ENCODE results near the gene TTC7B. TPM values are rescaled to one million over a fixed set of nuclear protein-coding genes. Genes with fewer than 3 reads are reported as not detected.

TTC7B gene
- total and polyA plus RNA-seq, 2 experiments from 2014 or later: 5.2 to 28.2 TPM

GRCh38 chr14:90551070-90551704 is 265.0 kb downstream of the TTC7B start:
- WGBS, 2 experiments (ENCODE audit: low coverage in 1 of 2, low lambda C conversion rate in 2 of 2, missing lambda C conversion rate in 2 of 2): 82 to 84% methylated on average over 6 of the region's 6 CpGs
- no peak for DNase-seq
- H4K20me1 ChIP-seq (ENCODE audit: insufficient read depth): no peaks in the 10 kb centered on the region; the same call in 1 of the 2 replicates
- H3K79me2 ChIP-seq (ENCODE audit: insufficient read depth): no peaks in the 10 kb centered on the region
- H3K4me2 ChIP-seq (ENCODE audit: unreplicated experiment): no peak overlapping the region
- H3F3A ChIP-seq (ENCODE audit: insufficient read depth): no peaks in the 10 kb centered on the region
- no peaks in the 10 kb centered on the region for H3K27me3 ChIP-seq (replicated peaks; ENCODE audit: insufficient read depth)
- no peak overlapping the region for H3K4me3 ChIP-seq
- H3K9ac ChIP-seq: no peak overlapping the region
- H3K9me2 ChIP-seq (ENCODE audit: insufficient read depth): no peaks in the 10 kb centered on the region
- no peaks in the 10 kb centered on the region for H3K9me3 ChIP-seq (ENCODE audit: low read depth)
- no peaks in the 10 kb centered on the region for H3K36me3 ChIP-seq (ENCODE audit: low read depth)
- H3K27ac ChIP-seq: no peak overlapping the region
- H2AFZ ChIP-seq: no peak overlapping the region
- no peaks in the 10 kb centered on the region for H3K4me1 ChIP-seq (ENCODE audit: insufficient read depth)
- in situ Hi-C loops (cut with MboI): no loop called here
- TF ChIP-seq EZH2 (IDR thresholded peaks at IDR 0.05; ENCODE audit: insufficient read depth, poor library complexity, severe bottlenecking) (no peak), EZH2phosphoT487 (IDR thresholded peaks at IDR 0.05; ENCODE audit: insufficient read depth, low read depth) (no peak)

GRCh38 chr14:90549794-90550641 is 266.2 kb downstream of the TTC7B start:
- H3K9ac ChIP-seq: no peak overlapping the region
- H3K4me2 ChIP-seq (ENCODE audit: unreplicated experiment): no peak overlapping the region
- no peaks in the 10 kb centered on the region for H3K79me2 ChIP-seq (ENCODE audit: insufficient read depth)
- H3K27me3 ChIP-seq (replicated peaks; ENCODE audit: insufficient read depth): no peaks in the 10 kb centered on the region
- no peaks in the 10 kb centered on the region for H3K4me1 ChIP-seq (ENCODE audit: insufficient read depth)
- 87 to 89% methylated on average over 10 of the region's 10 CpGs for WGBS, 2 experiments (ENCODE audit: low coverage in 1 of 2, low lambda C conversion rate in 2 of 2, missing lambda C conversion rate in 2 of 2)
- H3K9me2 ChIP-seq (ENCODE audit: insufficient read depth): no peaks in the 10 kb centered on the region
- in situ Hi-C loops (cut with MboI): no loop called here
- H4K20me1 ChIP-seq (ENCODE audit: insufficient read depth): no peaks in the 10 kb centered on the region; the same call in 1 of the 2 replicates
- H3K9me3 ChIP-seq (ENCODE audit: low read depth): no peaks in the 10 kb centered on the region
- DNase-seq: no peak
- no peak overlapping the region for H3K27ac ChIP-seq
- H3K4me3 ChIP-seq: no peak overlapping the region
- TF ChIP-seq EZH2 (IDR thresholded peaks at IDR 0.05; ENCODE audit: insufficient read depth, poor library complexity, severe bottlenecking) (no peak), EZH2phosphoT487 (IDR thresholded peaks at IDR 0.05; ENCODE audit: insufficient read depth, low read depth) (no peak)
- no peaks in the 10 kb centered on the region for H3F3A ChIP-seq (ENCODE audit: insufficient read depth)
- H2AFZ ChIP-seq: no peak overlapping the region
- H3K36me3 ChIP-seq (ENCODE audit: low read depth): no peaks in the 10 kb centered on the region

- H3K36me3 ChIP-seq (ENCODE audit: low read depth): no peaks in the 10 kb centered on the region
- no peak overlapping the region for H3K9ac ChIP-seq
- H4K20me1 ChIP-seq (ENCODE audit: insufficient read depth): no peaks in the 10 kb centered on the region; the same call in 1 of the 2 replicates
- no peaks in the 10 kb centered on the region for H3K9me2 ChIP-seq (ENCODE audit: insufficient read depth)
- H3K27ac ChIP-seq: no peak overlapping the region
- no peaks in the 10 kb centered on the region for H3K4me1 ChIP-seq (ENCODE audit: insufficient read depth)
- no peak overlapping the region for H2AFZ ChIP-seq
- DNase-seq: no peak
- no peaks in the 10 kb centered on the region for H3K9me3 ChIP-seq (ENCODE audit: low read depth)
- in situ Hi-C loops (cut with MboI): no loop called here
- no peaks in the 10 kb centered on the region for H3K79me2 ChIP-seq (ENCODE audit: insufficient read depth)
- H3K27me3 ChIP-seq (replicated peaks; ENCODE audit: insufficient read depth): no peaks in the 10 kb centered on the region
- WGBS, 2 experiments (ENCODE audit: low coverage in 1 of 2, low lambda C conversion rate in 2 of 2, missing lambda C conversion rate in 2 of 2): 89 to 94% methylated on average over 3 of the region's 3 CpGs
- H3F3A ChIP-seq (ENCODE audit: insufficient read depth): no peaks in the 10 kb centered on the region
- H3K4me2 ChIP-seq (ENCODE audit: unreplicated experiment): no peak overlapping the region
- no peak overlapping the region for H3K4me3 ChIP-seq
- no peak for TF ChIP-seq EZH2phosphoT487 (IDR thresholded peaks at IDR 0.05; ENCODE audit: insufficient read depth, low read depth)
These were observed 267.8 kb downstream of the TTC7B start for GRCh38 chr14:90548455-90548854.

- TF ChIP-seq EZH2phosphoT487 (IDR thresholded peaks at IDR 0.05; ENCODE audit: insufficient read depth, low read depth) (no peak), EZH2 (IDR thresholded peaks at IDR 0.05; ENCODE audit: insufficient read depth, poor library complexity, severe bottlenecking) (no peak)
- Histone ChIP-seq H3K36me3 (ENCODE audit: low read depth) (no peaks in the 10 kb centered on the region), H3K9ac (no peak overlapping the region), H3K9me2 (ENCODE audit: insufficient read depth) (no peaks in the 10 kb centered on the region), H3K27me3 (replicated peaks; ENCODE audit: insufficient read depth) (no peaks in the 10 kb centered on the region), H4K20me1 (ENCODE audit: insufficient read depth) (no peaks in the 10 kb centered on the region; the same call in 1 of the 2 replicates), H3K27ac (no peak overlapping the region), H3K4me3 (no peak overlapping the region), H3F3A (ENCODE audit: insufficient read depth) (no peaks in the 10 kb centered on the region), H2AFZ (no peak overlapping the region), H3K79me2 (ENCODE audit: insufficient read depth) (no peaks in the 10 kb centered on the region), H3K9me3 (ENCODE audit: low read depth) (no peaks in the 10 kb centered on the region), H3K4me1 (ENCODE audit: insufficient read depth) (no peaks in the 10 kb centered on the region), H3K4me2 (ENCODE audit: unreplicated experiment) (no peak overlapping the region)
- in situ Hi-C loops (cut with MboI): no loop called here
- 85 to 86% methylated on average over 3 of the region's 3 CpGs for WGBS, 2 experiments (ENCODE audit: low coverage in 1 of 2, low lambda C conversion rate in 2 of 2, missing lambda C conversion rate in 2 of 2)
- DNase-seq: no peak
These were observed 268.3 kb downstream of the TTC7B start for GRCh38 chr14:90547968-90548367.
